ENCODE data around the gene LAMA1.

DNA sequence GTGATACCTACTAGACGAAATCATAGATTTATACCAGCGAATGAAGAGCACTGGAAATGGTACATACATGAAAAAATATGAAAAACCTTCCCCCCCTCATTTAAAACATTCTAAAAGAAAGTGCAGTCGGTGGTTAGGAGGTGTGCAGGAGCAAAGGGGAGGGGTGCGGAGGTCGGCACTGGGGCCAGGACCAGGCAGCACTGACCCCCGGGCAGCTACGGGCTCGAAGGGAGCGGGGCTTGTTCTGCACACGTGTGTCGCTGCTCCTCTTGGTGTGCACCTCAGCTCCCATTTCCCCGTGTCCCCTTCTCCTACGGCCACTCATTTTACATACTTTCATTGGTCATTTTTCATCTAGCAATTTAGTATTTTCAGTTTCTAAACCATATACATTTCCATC is 89.0 kb downstream of the LAMA1 start:
- TF ChIP-seq, protein P1, sequence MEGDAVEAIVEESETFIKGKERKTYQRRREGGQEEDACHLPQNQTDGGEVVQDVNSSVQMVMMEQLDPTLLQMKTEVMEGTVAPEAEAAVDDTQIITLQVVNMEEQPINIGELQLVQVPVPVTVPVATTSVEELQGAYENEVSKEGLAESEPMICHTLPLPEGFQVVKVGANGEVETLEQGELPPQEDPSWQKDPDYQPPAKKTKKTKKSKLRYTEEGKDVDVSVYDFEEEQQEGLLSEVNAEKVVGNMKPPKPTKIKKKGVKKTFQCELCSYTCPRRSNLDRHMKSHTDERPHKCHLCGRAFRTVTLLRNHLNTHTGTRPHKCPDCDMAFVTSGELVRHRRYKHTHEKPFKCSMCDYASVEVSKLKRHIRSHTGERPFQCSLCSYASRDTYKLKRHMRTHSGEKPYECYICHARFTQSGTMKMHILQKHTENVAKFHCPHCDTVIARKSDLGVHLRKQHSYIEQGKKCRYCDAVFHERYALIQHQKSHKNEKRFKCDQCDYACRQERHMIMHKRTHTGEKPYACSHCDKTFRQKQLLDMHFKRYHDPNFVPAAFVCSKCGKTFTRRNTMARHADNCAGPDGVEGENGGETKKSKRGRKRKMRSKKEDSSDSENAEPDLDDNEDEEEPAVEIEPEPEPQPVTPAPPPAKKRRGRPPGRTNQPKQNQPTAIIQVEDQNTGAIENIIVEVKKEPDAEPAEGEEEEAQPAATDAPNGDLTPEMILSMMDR (IDR thresholded peaks at IDR 0.05; ENCODE audit: poor library complexity, severe bottlenecking): no peak
- TF ChIP-seq EP300 (conservative IDR thresholded peaks at IDR 0.05; ENCODE audit: poor library complexity, severe bottlenecking) (no peak), TAF1 (IDR thresholded peaks at IDR 0.05; ENCODE audit: low read depth) (no peak), POLR2AphosphoS5 (IDR thresholded peaks at IDR 0.05) (no peak), EZH2 (IDR thresholded peaks at IDR 0.05; ENCODE audit: borderline replicate concordance, insufficient read depth, low read length, poor library complexity, severe bottlenecking) (no peak)
- TF ChIP-seq, protein P2, sequence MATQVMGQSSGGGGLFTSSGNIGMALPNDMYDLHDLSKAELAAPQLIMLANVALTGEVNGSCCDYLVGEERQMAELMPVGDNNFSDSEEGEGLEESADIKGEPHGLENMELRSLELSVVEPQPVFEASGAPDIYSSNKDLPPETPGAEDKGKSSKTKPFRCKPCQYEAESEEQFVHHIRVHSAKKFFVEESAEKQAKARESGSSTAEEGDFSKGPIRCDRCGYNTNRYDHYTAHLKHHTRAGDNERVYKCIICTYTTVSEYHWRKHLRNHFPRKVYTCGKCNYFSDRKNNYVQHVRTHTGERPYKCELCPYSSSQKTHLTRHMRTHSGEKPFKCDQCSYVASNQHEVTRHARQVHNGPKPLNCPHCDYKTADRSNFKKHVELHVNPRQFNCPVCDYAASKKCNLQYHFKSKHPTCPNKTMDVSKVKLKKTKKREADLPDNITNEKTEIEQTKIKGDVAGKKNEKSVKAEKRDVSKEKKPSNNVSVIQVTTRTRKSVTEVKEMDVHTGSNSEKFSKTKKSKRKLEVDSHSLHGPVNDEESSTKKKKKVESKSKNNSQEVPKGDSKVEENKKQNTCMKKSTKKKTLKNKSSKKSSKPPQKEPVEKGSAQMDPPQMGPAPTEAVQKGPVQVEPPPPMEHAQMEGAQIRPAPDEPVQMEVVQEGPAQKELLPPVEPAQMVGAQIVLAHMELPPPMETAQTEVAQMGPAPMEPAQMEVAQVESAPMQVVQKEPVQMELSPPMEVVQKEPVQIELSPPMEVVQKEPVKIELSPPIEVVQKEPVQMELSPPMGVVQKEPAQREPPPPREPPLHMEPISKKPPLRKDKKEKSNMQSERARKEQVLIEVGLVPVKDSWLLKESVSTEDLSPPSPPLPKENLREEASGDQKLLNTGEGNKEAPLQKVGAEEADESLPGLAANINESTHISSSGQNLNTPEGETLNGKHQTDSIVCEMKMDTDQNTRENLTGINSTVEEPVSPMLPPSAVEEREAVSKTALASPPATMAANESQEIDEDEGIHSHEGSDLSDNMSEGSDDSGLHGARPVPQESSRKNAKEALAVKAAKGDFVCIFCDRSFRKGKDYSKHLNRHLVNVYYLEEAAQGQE (IDR thresholded peaks at IDR 0.05; ENCODE audit: borderline replicate concordance): no peak

Data from neural cell (in vitro differentiated cells).